H54 (cell line): ENCODE measurements around the gene COL23A1.
"Not testable (repeated sequence)": the region's sequence is repeated elsewhere in the genome, so short reads cannot be mapped to it uniquely, and the experiment has no call there.

ENCODE experiments used
- DNase-seq: peaks from one replicate; pipeline ENCODE4 v3.0.0; 2011; ENCODE audit warnings: low spot score, mixed read lengths; ENCODE audit not compliant: insufficient read length
- FAIRE-seq: peaks from 3 replicates; lab custom pipeline; 2011; peaks lifted over from hg19 to GRCh38; lab: Jason Lieb, UNC
- POLR2A ChIP-seq: IDR thresholded peaks from 2 replicates; pipeline ENCODE4 v1.6.1; 2011; ENCODE audit warnings: low read depth, mild to moderate bottlenecking, low read length

Gene COL23A1

GRCh38 chr5:178247481-178248456 is 342.4 kb downstream of the COL23A1 start:
- TF ChIP-seq POLR2A, result no peak
- FAIRE-seq, result no peak
- no peak for DNase-seq

GRCh38 chr5:178246624-178247279 is 343.4 kb downstream of the COL23A1 start:
- FAIRE-seq (no peak), DNase-seq (no peak)
- no peak for TF ChIP-seq POLR2A

GRCh38 chr5:178245389-178245788 is 344.8 kb downstream of the COL23A1 start:
- FAIRE-seq (no peak), DNase-seq (no peak)
- no peak for TF ChIP-seq POLR2A

GRCh38 chr5:178244576-178244975 is 345.6 kb downstream of the COL23A1 start:
- FAIRE-seq (no peak), DNase-seq (no peak)

GRCh38 chr5:178242416-178242815 is 347.8 kb downstream of the COL23A1 start:
- DNase-seq (no peak), FAIRE-seq (no peak)
- TF ChIP-seq POLR2A, result no peak

More at GRCh38 chr5:178244576-178244975, 345.6 kb downstream of the COL23A1 start:
- TF ChIP-seq POLR2A, result no peak

GRCh38 chr5:178241688-178242231 is 348.4 kb downstream of the COL23A1 start:
- DNase-seq, result no peak
- no peak for TF ChIP-seq POLR2A
- FAIRE-seq, result no peak

GRCh38 chr5:178241231-178241663 is 348.9 kb downstream of the COL23A1 start:
- FAIRE-seq (no peak), DNase-seq (no peak)
- no peak for TF ChIP-seq POLR2A

GRCh38 chr5:178240766-178241165 is 349.4 kb downstream of the COL23A1 start:
- DNase-seq (no peak), FAIRE-seq (no peak)
- TF ChIP-seq POLR2A, result no peak

- DNase-seq (no peak), FAIRE-seq (no peak)
- no peak for TF ChIP-seq POLR2A
These were observed 349.9 kb downstream of the COL23A1 start for GRCh38 chr5:178240341-178240741.

GRCh38 chr5:178239626-178240301 is 350.4 kb downstream of the COL23A1 start:
- not testable (repeated sequence) for FAIRE-seq, DNase-seq

GRCh38 chr5:178238711-178239592 is 351.2 kb downstream of the COL23A1 start:
- DNase-seq, result no peak
- no peak for FAIRE-seq
- no peak for TF ChIP-seq POLR2A

GRCh38 chr5:178238313-178238635 is 351.9 kb downstream of the COL23A1 start:
- no peak for FAIRE-seq
- DNase-seq, result no peak
- TF ChIP-seq POLR2A, result no peak
